Psoas muscle (tissue), 8 donors: ENCODE measurements around the gene CACNA2D4. TPM values are rescaled to one million over a fixed set of nuclear protein-coding genes. Genes with fewer than 3 reads are reported as not detected.

Source experiments
- ATAC-seq, 4 donors: fragments of 200-7000 bp; cut with Tn5 transposase; one replicate each; pipeline ENCODE4 v1.9.1; 2020; ENCODE audit warnings: moderate library complexity in 3 of 4, mild to moderate bottlenecking in 2 of 4
- DNase-seq, 2 donors: peaks; one replicate each; pipeline ENCODE4 v3.0.0-alpha.2; 2020
- H3K27ac ChIP-seq: fragments of 200-600 bp; one replicate; pipeline ENCODE4 v1.8.0; 2022
- H3K27me3 ChIP-seq, 3 donors: fragments of 200-600 bp in 1 of 3; one replicate each; pipeline versions ENCODE4 v1.6.1 to v1.8.0; 2013 to 2022; ENCODE audit warnings: low read length in 2 of 3, mild to moderate bottlenecking in 2 of 3, moderate library complexity in 1 of 3; ENCODE audit not compliant: insufficient read depth in 3 of 3
- H3K36me3 ChIP-seq, 2 donors: fragments of 200-600 bp in 1 of 2; one replicate each; pipeline versions ENCODE4 v1.6.1 to v1.8.0; 2013 to 2022; ENCODE audit warnings: low read depth in 1 of 2, mild to moderate bottlenecking in 1 of 2, moderate library complexity in 1 of 2; ENCODE audit not compliant: insufficient read depth in 1 of 2
- H3K4me1 ChIP-seq: fragments of 200-600 bp; one replicate; pipeline ENCODE4 v1.8.0; 2022
- H3K4me3 ChIP-seq: fragments of 200-600 bp; one replicate; pipeline ENCODE4 v1.8.0; 2022; ENCODE audit warnings: mild to moderate bottlenecking
- H3K9me3 ChIP-seq: fragments of 200-600 bp; one replicate; pipeline ENCODE4 v1.8.0; 2022
- CTCF ChIP-seq: fragments of 200-600 bp; IDR thresholded peaks from one replicate; pipeline ENCODE4 v1.8.0; 2022; ENCODE audit warnings: antibody characterized with exemption
- WGBS, 3 donors: extraction: QIAGEN DNeasy Blood & Tissue Kit; methylation state at CpG; one replicate each; pipeline versions ENCODE4 v1.1.6 to v1.1.7; 2013; 5-methylcytosine and 5-hydroxymethylcytosine counted together
- intact Hi-C, 2 donors: fragments of 100-400 bp; cut with DNase I; formaldehyde crosslinking; loops; one replicate each; pipeline versions ENCODE4 v1.11.0 to v1.14.2; 2022
- polyA plus RNA-seq, 3 donors: library from polyadenylated mRNA; stranded (reverse); fragments of 200-250 nt; gene quantifications; one replicate each; pipeline ENCODE4 v1.2.3, GENCODE V29; 2013
- total RNA-seq, 4 donors: library from RNA; stranded (reverse); fragmentation: NEBNext Ultra II Directional in 2 of 4; extraction: Animal tissue kit (Norgen Biotek cat#: 25700) in 2 of 4; gene quantifications; one replicate each; pipeline versions ENCODE4 v1.2.1 to v1.2.4, GENCODE V29; 2021 to 2023
- donor health status: healthy with polysubstance abuse.
- donor health status: DM: no; HTN: no; CAD: no; lungs with moderate emphysema.
- donor health status: Bipolar disorder and iron deficiency.
- donor health status: healthy.
- donor health status: DM: yes; HTN: yes; CAD: no.
- donor health status: DM: no; HTN: no; CAD: no.
- donor health status: DM: no; HTN: no; CAD: no.
- donor health status: DM: yes; HTN: yes; CAD: no.

CACNA2D4 gene
- total and polyA plus RNA-seq, 7 donors = 0.74 to 1.8 (median 0.93) TPM

- DNase-seq (peak in 1 of 2 donors; percentile 2), ATAC-seq (no peak)
- Histone ChIP-seq H3K36me3 (no peaks in the 10 kb centered on the region), H3K27ac (no peak overlapping the region), H3K4me3 (no peak overlapping the region), H3K9me3 (no peaks in the 10 kb centered on the region), H3K4me1 (no peaks in the 10 kb centered on the region), H3K27me3 (peaks cover 0 to 24% (median 2%) of the 10 kb centered on the region in 3 donors)
- 32 to 54% (median 36%) methylated on average over 3 of the region's 3 CpGs for WGBS, 3 donors
- TF ChIP-seq CTCF = no peak
- intact Hi-C loops = no loop called here
Measured at GRCh38 chr12:1830401-1830845, 88.0 kb downstream of the CACNA2D4 start.

- no peak for TF ChIP-seq CTCF
- DNase-seq = peak in 1 of 2 donors; percentile 39
- ATAC-seq = no peak
- no peaks in the 10 kb centered on the region for H3K36me3 ChIP-seq
- intact Hi-C loops = no loop called here
- H3K4me3 ChIP-seq = no peak overlapping the region
- 72 to 74% (median 73%) methylated on average over 11 of the region's 11 CpGs for WGBS, 3 donors
- no peaks in the 10 kb centered on the region for H3K4me1 ChIP-seq
- H3K27me3 ChIP-seq = peaks cover 0 to 24% (median 2%) of the 10 kb centered on the region in 3 donors
- H3K9me3 ChIP-seq = no peaks in the 10 kb centered on the region
- no peak overlapping the region for H3K27ac ChIP-seq
Measured at GRCh38 chr12:1829306-1829900, 89.0 kb downstream of the CACNA2D4 start.

GRCh38 chr12:1828856-1829255, 89.6 kb downstream of the CACNA2D4 start:
- no peak for TF ChIP-seq CTCF

GRCh38 chr12:1827826-1828805, 90.3 kb downstream of the CACNA2D4 start:
- Histone ChIP-seq H3K9me3 (no peaks in the 10 kb centered on the region), H3K4me3 (no peak overlapping the region), H3K27ac (no peak overlapping the region), H3K27me3 (peaks cover 0 to 31% (median 2%) of the 10 kb centered on the region in 3 donors), H3K36me3 (no peaks in the 10 kb centered on the region), H3K4me1 (no peaks in the 10 kb centered on the region)
- TF ChIP-seq CTCF = no peak
- WGBS, 3 donors = 73 to 81% (median 76%) methylated on average over 35 to 38 of the region's 38 CpGs
- ATAC-seq (no peak), DNase-seq (peak in 1 of 2 donors; percentile 40)
- intact Hi-C loops = no loop called here

More at GRCh38 chr12:1828856-1829255, 89.6 kb downstream of the CACNA2D4 start:
- H3K9me3 ChIP-seq = no peaks in the 10 kb centered on the region
- intact Hi-C loops = no loop called here
- no peak for ATAC-seq
- H3K4me1 ChIP-seq = no peaks in the 10 kb centered on the region
- no peak overlapping the region for H3K4me3 ChIP-seq
- no peaks in the 10 kb centered on the region for H3K36me3 ChIP-seq
- DNase-seq = peak in 1 of 2 donors; percentile 22
- WGBS, 3 donors = 55 to 68% (median 67%) methylated on average over 16 of the region's 16 CpGs
- H3K27me3 ChIP-seq = peaks cover 0 to 28% (median 2%) of the 10 kb centered on the region in 3 donors
- no peak overlapping the region for H3K27ac ChIP-seq
